K562 (cell line): Measurements from ENCODE around the gene ZFPM1. TPM values are rescaled to one million over a fixed set of nuclear protein-coding genes. Genes with fewer than 3 reads are reported as not detected.

ENCODE experiments used
- C11orf30 ChIP-seq: fragments of 450-650 bp; IDR thresholded peaks from 2 replicates; pipeline ENCODE4 v1.6.1; 2016; ENCODE audit warnings: low read depth, mild to moderate bottlenecking
- CBFA2T3 ChIP-seq: fragments of 450-650 bp; IDR thresholded peaks from 2 replicates; pipeline ENCODE4 v1.6.1; 2017
- CCNT2 ChIP-seq: IDR thresholded peaks from 2 replicates; pipeline ENCODE4 v1.6.1; 2011; ENCODE audit warnings: borderline replicate concordance, low read depth, mild to moderate bottlenecking, moderate library complexity, mixed read lengths, low read length; ENCODE audit not compliant: insufficient read length; ENCODE audit errors: extremely low read depth
- CREM ChIP-seq: IDR thresholded peaks from 2 replicates; pipeline ENCODE4 v1.6.1; 2014; ENCODE audit warnings: antibody characterized with exemption, low read depth
- CXXC5 ChIP-seq: fragments of 250-450 bp; sonication (Bioruptor Pico); IDR thresholded peaks from 2 replicates; pipeline ENCODE4 v1.8.0; 2022; ENCODE audit warnings: inconsistent platforms, mild to moderate bottlenecking, moderate library complexity
- HDAC2 ChIP-seq: fragments of 450-650 bp; IDR thresholded peaks from 2 replicates; pipeline ENCODE4 v1.6.1; 2016; ENCODE audit warnings: mild to moderate bottlenecking
- HDAC3 ChIP-seq: fragments of 450-650 bp; IDR thresholded peaks from 2 replicates; pipeline ENCODE4 v1.6.1; 2018; ENCODE audit warnings: borderline replicate concordance, mild to moderate bottlenecking, moderate library complexity; ENCODE audit not compliant: partially characterized antibody
- HMGN3 ChIP-seq: IDR thresholded peaks from 2 replicates; pipeline ENCODE4 v1.6.1; 2011; ENCODE audit warnings: borderline replicate concordance, low read depth, mild to moderate bottlenecking, mixed read lengths, low read length; ENCODE audit not compliant: insufficient read length; ENCODE audit errors: extremely low read depth
- HNRNPH1 ChIP-seq: fragments of 200-400 bp; formaldehyde crosslinking; optimal IDR thresholded peaks from 2 replicates; pipeline ENCODE3; 2017; ENCODE audit warnings: low read depth, mild to moderate bottlenecking, low read length, moderate library complexity
- HNRNPL ChIP-seq: fragments of 200-400 bp; formaldehyde crosslinking; IDR thresholded peaks from 2 replicates; pipeline ENCODE4 v1.6.1; 2017; ENCODE audit warnings: low read depth, mild to moderate bottlenecking, low read length
- MAFG ChIP-seq: fragments of 450-650 bp; conservative IDR thresholded peaks from 2 replicates; pipeline ENCODE4 v1.6.1; 2016; ENCODE audit warnings: missing genetic modification characterization, missing compliant biosample characterization
- MNT ChIP-seq, 2 experiments: fragments of 450-650 bp; conservative IDR thresholded peaks; 2 replicates each; pipeline ENCODE4 v1.6.1; 2017; ENCODE audit warnings: mild to moderate bottlenecking in 2 of 2, moderate library complexity in 2 of 2
- MTA1 ChIP-seq: fragments of 450-650 bp; IDR thresholded peaks from 2 replicates; pipeline ENCODE4 v1.6.1; 2017; ENCODE audit warnings: borderline replicate concordance
- MTF1 ChIP-seq: fragments of 250-450 bp; sonication (Bioruptor Pico); IDR thresholded peaks from 2 replicates; pipeline ENCODE4 v1.9.0; 2021; ENCODE audit warnings: moderate library complexity, mild to moderate bottlenecking, inconsistent platforms, borderline replicate concordance
- MYNN ChIP-seq, 2 experiments: sonication (generic); formaldehyde crosslinking in 1 of 2; IDR thresholded peaks; 2 replicates each; pipeline versions ENCODE4 v1.5.0 to v1.6.1; 2016 to 2020; ENCODE audit warnings: antibody characterized with exemption in 1 of 2, missing genetic modification reagents in 1 of 2
- NR1H2 ChIP-seq: sonication (generic); formaldehyde crosslinking; IDR thresholded peaks from 2 replicates; pipeline ENCODE4 v1.4.0; 2020; ENCODE audit warnings: mild to moderate bottlenecking, missing genetic modification reagents
- NR2C1 ChIP-seq, 2 experiments: fragments of 450-650 bp; IDR thresholded peaks; 2 replicates each; pipeline ENCODE4 v1.6.1; 2017; ENCODE audit warnings: mild to moderate bottlenecking in 2 of 2, antibody characterized with exemption in 1 of 2, inconsistent platforms in 1 of 2, missing compliant biosample characterization in 1 of 2, missing genetic modification characterization in 1 of 2
- POLR2AphosphoS2 ChIP-seq: IDR thresholded peaks from 2 replicates; pipeline ENCODE4 v1.6.1; 2012; ENCODE audit warnings: low read length, improper control_type of control experiment
- RBBP5 ChIP-seq: fragments of 200-600 bp; sonication (generic); IDR thresholded peaks from 2 replicates; pipeline ENCODE4 v1.6.1; 2012; ENCODE audit warnings: borderline replicate concordance, mild to moderate bottlenecking, low read length, control low read depth, inconsistent platforms; ENCODE audit not compliant: insufficient read depth, poor library complexity, severe bottlenecking
- RBM22 ChIP-seq: fragments of 200-400 bp; formaldehyde crosslinking; IDR thresholded peaks from 2 replicates; pipeline ENCODE4 v1.6.1; 2018; ENCODE audit warnings: low read length, low read depth; ENCODE audit not compliant: poor library complexity, severe bottlenecking
- SIN3A ChIP-seq, 2 experiments: fragments of 150-350 bp in 1 of 2; IDR thresholded peaks; 2 replicates each; pipeline ENCODE4 v1.6.1; 2011 to 2016; ENCODE audit warnings: borderline replicate concordance in 2 of 2, low read depth in 2 of 2, low read length in 2 of 2, mild to moderate bottlenecking in 2 of 2, moderate library complexity in 2 of 2; ENCODE audit not compliant: control insufficient read depth in 1 of 2
- TCF3 ChIP-seq: sonication (generic); formaldehyde crosslinking; IDR thresholded peaks from 2 replicates; pipeline ENCODE4 v1.4.0; 2020; ENCODE audit warnings: mild to moderate bottlenecking, missing genetic modification reagents
- ZFP30 ChIP-seq: fragments of 250-450 bp; sonication (Bioruptor Pico); IDR thresholded peaks from 2 replicates; pipeline ENCODE4 v1.8.0; 2022; ENCODE audit warnings: moderate library complexity, mild to moderate bottlenecking, inconsistent platforms, borderline replicate concordance
- ZFX ChIP-seq: sonication (generic); formaldehyde crosslinking; IDR thresholded peaks from 2 replicates; pipeline ENCODE4 v1.8.0; 2022; ENCODE audit warnings: mild to moderate bottlenecking, missing genetic modification reagents, moderate library complexity
- ZNF124 ChIP-seq: sonication (generic); formaldehyde crosslinking; IDR thresholded peaks from 2 replicates; pipeline ENCODE4 v1.8.1; 2022; ENCODE audit warnings: missing genetic modification reagents
- ZNF707 ChIP-seq: fragments of 250-450 bp; sonication (Bioruptor Pico); conservative IDR thresholded peaks from 2 replicates; pipeline ENCODE4 v1.8.0; 2022; ENCODE audit warnings: inconsistent platforms, mild to moderate bottlenecking, moderate library complexity
- ZNF766 ChIP-seq: fragments of 200-800 bp; sonication (Bioruptor generic); conservative IDR thresholded peaks from 2 replicates; pipeline ENCODE4 v1.6.1; 2016; ENCODE audit warnings: missing genetic modification characterization, missing compliant biosample characterization
- polyA plus RNA-seq, 8 experiments: library from polyadenylated mRNA; depleted of rRNA in 4 of 8; stranded (reverse) in 5 of 8; unstranded in 3 of 8; fragments of >200 nt; fragmentation: Nextera tagmentation in 2 of 8; fragmentation: Illumina TruSeq in 1 of 8; extraction: Ambion mirVana in 2 of 8; extraction: Trizol in 1 of 8; gene quantifications; 2 replicates each; pipeline versions ENCODE4 v1.2.1 to v1.2.3, GENCODE V29; 2011 to 2014; ENCODE audit warnings: inconsistent platforms in 1 of 8, missing spikeins in 1 of 8
- total RNA-seq, 7 experiments: library from RNA; depleted of rRNA in 6 of 7; stranded (reverse); fragments of >200 nt in 6 of 7; fragmentation: Illumina TruSeq in 2 of 7; extraction: Trizol in 2 of 7; gene quantifications; 2 replicates each; pipeline versions ENCODE4 v1.2.1 to v1.2.3, GENCODE V29; 2011 to 2021; ENCODE audit warnings: low replicate concordance in 1 of 7

Gene ZFPM1
- total and polyA plus RNA-seq, 9 of the 15 experiments (the other 6 are each of a cell fraction or from before 2014, with no cell fraction given), result 0.03 to 35.9 (median 1.4) TPM

GRCh38 chr16:88523309-88524161 is 70.5 kb downstream of the ZFPM1 start (continued):
- TF ChIP-seq CREM, result 0 out of 2 replicates have a peak, but pooled peaks have one; percentile 18
- no peak for TF ChIP-seq MTF1 (CRISPR knock-in tag)
- no peak for TF ChIP-seq NR2C1 (IDR thresholded peaks at IDR 0.05)
- no peak for TF ChIP-seq NR2C1 (tag; IDR thresholded peaks at IDR 0.05)
- TF ChIP-seq HDAC2, result no peak
- peak; percentile 31 for TF ChIP-seq CCNT2
- no peak for TF ChIP-seq HNRNPH1
- no peak for TF ChIP-seq SIN3A (IDR thresholded peaks at IDR 0.05; ENCODE audit: borderline replicate concordance in 2 of 2, control insufficient read depth in 1 of 2, low read depth in 2 of 2, low read length in 2 of 2)
- 0 out of 2 replicates have a peak, but pooled peaks have one; percentile 25 for TF ChIP-seq C11orf30
- TF ChIP-seq ZNF766 (CRISPR knock-in tag), result 0 out of 2 replicates have a peak, but pooled peaks have one; percentile 17
- peak; percentile 57 for TF ChIP-seq CBFA2T3
- peak; percentile 23 for TF ChIP-seq RBBP5
- TF ChIP-seq POLR2AphosphoS2, result no peak
- peak; percentile 66 for TF ChIP-seq TCF3
- peak; percentile 4 for TF ChIP-seq HMGN3
- TF ChIP-seq MAFG (tag), result 0 out of 2 replicates have a peak, but pooled peaks have one; percentile 17
- TF ChIP-seq MYNN (IDR thresholded peaks at IDR 0.05), result no peak; the same call in 1 of the 2 replicates
- TF ChIP-seq MYNN (CRISPR knock-in tag; IDR thresholded peaks at IDR 0.05), result no peak
- peak in 1 of 2 experiments; percentile 52; a peak in 2 of 4 replicates for TF ChIP-seq MNT (conservative IDR thresholded peaks at IDR 0.05)
- 0 out of 2 replicates have a peak, but pooled peaks have one; percentile 55 for TF ChIP-seq HNRNPL
- TF ChIP-seq HDAC3, result no peak
- TF ChIP-seq MTA1, result no peak
- TF ChIP-seq ZNF707 (CRISPR knock-in tag), result no peak
- TF ChIP-seq ZFX (CRISPR knock-in tag), result 0 out of 2 replicates have a peak, but pooled peaks have one; percentile 23
- no peak for TF ChIP-seq NR1H2 (CRISPR knock-in tag)
- peak; percentile 50 for TF ChIP-seq CXXC5 (CRISPR knock-in tag)
- TF ChIP-seq RBM22, result peak; percentile 89
- no peak for TF ChIP-seq ZFP30 (CRISPR knock-in tag)
- TF ChIP-seq ZNF124, result no peak
